HG03103 (cell line): ENCODE measurements around the gene BMP4.

Experiments
- ATAC-seq: cut with Tn5 transposase; IDR thresholded peaks from one replicate; pipeline ENCODE4 v1.9.1; 2021; ENCODE audit warnings: low read depth; ENCODE audit not compliant: unreplicated experiment

Gene BMP4

GRCh38 chr14:53967606-53968005 is 11.0 kb upstream of the BMP4 start:
- ATAC-seq: no peak

DNA sequence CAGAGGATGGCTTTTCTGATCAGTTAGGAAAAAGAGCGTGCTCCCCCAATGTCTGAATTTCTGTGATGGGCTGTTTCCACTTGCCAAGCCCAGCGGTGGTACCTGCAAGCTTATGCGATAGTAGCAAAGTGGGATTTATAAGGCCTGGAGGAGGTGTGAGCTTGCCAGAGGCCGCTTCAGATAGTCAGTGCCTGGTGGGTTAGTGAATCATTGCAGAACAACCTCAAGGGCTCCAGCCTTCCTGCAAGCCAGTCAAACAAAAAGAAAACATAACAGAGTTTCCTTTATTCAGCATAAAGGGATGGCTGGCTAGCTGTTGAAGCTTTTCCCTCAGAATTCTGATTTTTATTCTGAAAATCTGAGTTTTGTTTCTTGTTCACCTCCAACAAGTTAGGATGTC is 7.6 kb upstream of the BMP4 start:
- ATAC-seq: no peak

GRCh38 chr14:53963320-53964227 is 6.9 kb upstream of the BMP4 start:
- ATAC-seq: no peak

- no peak for ATAC-seq
Observed at GRCh38 chr14:53962953-53963319, 6.3 kb upstream of the BMP4 start.

DNA sequence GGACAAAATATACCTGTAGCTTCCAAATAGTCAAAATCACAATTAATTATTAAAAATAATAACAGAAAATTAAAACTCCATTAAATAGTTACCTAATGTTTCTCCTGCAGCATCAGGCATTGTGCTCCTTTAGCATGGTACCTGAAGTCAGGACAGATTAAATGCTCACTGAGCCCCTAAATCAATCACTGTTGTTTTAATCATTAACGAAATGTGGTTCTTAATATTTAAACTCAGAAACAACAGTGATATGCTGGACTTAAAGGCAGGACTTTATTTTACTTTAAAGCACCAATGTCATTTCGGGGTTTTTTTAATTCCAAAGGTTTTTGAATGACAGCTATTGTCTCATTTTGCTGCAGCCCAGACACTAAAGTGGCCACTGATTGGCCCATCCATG is 2.0 kb upstream of the BMP4 start:
- ATAC-seq: no peak

DNA sequence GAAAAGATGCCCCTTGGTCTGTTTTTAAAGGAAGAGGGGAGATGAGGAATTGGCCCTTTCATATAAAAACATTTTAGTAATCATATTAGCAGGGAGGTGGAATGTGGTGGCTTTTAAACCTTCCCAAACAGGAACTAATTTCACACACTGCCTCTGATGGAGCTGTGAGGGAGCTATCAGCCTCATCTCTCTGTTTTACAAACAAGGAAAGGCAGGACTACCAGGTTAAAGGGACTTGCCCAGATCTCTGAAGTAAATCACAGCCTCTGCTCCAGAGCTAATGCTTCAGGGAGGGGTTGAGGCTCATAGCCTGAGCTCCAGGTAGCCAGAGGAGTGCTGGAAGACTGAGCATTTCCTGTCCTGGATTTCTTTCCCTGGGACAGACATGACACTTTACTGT is 1.1 kb upstream of the BMP4 start:
- no peak for ATAC-seq

DNA sequence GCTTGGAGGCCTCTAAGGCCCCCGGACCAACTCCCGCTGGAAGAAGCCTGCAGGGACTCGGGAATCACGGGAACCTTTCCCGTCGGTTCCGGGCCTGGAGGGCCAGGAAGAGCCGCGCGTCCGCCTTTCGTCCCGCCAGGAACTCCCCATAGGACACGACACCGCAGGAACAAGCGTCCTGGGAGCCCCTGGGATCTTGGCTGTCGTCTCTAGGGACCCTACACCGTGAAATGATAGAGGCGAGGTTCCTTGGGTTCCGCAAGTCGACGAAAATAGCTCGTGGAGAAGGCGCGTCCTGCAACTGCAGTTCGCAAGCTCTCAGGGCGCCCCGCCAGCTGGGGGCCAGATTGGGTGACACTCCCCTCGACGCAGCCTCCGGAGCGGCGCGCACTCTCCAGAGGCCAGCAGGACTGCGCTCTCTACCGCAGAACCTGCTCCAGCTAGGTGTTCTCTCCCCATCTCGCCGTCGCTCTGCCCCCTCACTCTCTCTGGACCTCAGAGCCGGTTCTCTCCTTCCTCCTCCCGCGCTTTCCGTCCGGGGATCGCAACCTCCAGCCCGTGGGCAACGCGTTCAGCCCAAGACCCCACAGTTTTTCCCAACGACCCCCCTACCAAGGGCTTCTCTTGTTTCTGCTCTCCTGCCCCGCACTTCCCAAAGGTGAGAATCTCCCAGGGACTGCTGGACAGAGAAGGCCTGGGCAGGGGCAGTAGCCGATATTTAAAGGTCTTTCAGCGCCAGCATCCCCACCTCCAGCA is 776 bp downstream of the BMP4 start:
- no peak for ATAC-seq

DNA sequence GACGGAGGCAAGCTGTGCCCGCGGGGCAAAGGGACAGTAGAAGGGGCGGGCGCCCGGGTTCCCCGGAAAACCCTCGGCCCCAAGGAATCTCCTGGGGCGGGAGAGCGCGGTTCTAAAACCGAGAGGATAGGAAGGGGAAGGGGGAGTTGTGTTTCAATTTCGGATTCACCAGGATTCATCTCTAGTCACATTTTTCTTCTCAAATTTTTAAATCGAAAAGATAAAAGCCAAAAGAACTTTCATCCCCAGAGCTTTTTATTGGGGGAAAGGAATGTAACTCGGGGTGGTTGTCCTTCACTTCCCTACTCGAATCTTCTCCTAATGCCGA is 1.4 kb downstream of the BMP4 start:
- no peak for ATAC-seq

DNA sequence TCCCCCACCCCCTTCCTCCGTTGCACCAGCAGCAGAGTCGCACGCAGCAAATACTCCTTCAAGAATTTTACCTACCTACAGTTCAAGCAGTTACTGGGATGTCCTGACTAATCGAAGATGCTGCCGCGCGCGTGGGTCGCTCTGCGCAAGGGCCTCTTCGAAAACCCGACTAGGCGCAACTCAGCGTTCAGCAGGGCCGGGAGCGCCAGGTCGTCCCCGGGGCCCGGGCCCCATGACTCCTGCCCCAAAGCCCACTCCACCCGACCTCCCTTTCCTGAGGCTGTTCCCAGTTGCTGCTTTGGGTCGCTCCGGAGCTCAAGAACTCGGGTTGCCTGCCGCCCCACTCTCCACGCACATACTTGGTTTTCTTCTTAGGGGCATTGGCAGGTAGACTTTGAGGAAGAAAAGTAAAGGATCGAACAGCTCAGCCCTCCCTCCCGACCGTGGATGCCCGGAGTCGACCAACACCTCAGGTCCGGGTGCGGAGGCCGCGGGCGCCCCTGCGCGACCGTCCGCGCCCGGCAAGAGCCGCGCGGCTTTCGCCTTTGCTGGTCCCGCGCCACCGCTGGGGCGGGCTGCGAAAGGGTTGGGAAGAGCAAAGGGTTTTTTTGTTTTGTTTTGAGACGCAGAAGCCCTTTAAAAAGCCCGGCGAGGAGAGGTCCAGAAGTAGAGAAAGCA is 1.9 kb downstream of the BMP4 start:
- ATAC-seq: no peak

GRCh38 chr14:53953828-53954550 is 2.6 kb downstream of the BMP4 start:
- no peak for ATAC-seq

GRCh38 chr14:53953002-53953827 is 3.4 kb downstream of the BMP4 start:
- no peak for ATAC-seq

- ATAC-seq: no peak
Observed at GRCh38 chr14:53952533-53952932, 4.1 kb downstream of the BMP4 start.

DNA sequence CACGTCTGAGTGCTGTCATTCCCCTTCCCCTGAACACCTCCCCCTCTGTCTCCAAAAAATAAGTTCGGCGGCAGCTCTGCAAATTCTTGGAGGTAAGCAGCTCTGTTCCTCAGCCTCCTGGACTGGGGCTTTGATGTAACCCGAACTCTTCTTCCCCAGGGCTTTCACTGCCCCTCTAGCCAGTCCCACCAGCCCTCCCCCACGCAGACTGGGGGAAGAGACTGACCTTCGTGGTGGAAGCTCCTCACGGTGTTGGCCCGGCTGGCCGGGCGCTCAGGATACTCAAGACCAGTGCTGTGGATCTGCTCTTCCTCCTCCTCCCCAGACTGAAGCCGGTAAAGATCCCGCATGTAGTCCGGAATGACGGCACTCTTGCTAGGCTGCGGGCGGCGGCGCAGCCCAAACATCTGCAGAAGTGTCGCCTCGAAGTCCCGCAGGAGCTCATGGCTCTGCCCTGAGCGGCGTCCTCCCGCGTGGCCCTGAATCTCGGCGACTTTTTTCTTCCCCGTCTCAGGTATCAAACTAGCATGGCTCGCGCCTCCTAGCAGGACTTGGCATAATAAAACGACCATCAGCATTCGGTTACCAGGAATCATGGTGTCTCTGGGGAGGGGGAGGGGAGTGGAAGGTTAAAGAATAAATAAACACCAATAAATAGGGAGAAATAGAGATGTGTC is 4.9 kb downstream of the BMP4 start:
- no peak for ATAC-seq

DNA sequence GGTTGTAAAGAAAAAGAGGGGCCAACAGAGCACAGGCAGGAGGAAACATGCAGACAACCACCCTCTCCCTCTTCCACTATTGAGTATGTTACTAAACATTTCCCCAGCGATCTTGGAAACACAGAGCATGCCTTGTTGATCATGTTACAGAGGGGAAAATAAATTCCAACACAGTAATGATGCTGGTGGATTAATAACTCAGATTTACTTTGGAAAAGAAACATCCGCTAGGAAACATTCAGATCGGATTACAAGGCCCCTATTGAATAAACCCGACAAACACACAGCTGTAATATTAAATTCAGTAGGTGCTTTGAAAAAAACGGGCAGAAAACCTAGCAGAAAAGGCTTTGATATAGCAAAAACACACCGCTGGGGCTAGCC is 5.4 kb downstream of the BMP4 start:
- no peak for ATAC-seq

DNA sequence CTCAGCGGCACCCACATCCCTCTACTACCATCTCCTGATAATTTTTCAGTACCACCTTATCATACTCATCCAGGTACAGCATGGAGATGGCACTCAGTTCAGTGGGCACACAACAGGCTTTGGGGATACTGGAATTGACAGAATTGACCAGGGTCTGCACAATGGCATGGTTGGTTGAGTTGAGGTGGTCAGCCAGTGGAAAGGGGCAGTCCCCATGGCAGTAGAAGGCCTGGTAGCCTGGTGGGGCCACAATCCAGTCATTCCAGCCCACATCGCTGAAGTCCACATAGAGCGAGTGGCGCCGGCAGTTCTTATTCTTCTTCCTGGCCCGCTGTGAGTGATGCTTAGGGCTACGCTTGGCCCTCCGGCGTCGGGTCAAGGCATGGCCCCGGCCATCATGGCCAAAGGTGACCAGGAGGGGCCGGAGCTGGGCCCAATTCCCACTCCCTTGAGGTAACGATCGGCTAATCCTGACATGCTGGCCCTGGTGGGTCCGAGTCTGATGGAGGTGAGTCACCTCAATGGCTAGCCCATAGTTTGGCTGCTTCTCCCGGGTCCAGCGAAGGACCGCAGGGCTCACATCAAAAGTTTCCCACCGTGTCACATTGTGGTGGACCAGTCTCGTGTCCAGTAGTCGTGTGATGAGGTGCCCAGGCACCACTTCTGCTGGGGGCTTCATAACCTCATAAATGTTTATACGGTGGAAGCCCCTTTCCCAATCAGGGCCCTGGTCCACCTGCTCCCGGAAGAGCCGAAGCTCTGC is 6.4 kb downstream of the BMP4 start:
- ATAC-seq: no peak

- no peak for ATAC-seq
Observed at GRCh38 chr14:53949201-53949600, 7.4 kb downstream of the BMP4 start.

- ATAC-seq: no peak
Observed at GRCh38 chr14:53948205-53948884, 8.3 kb downstream of the BMP4 start.
